ENCODE data around the gene STARD10.
"Not testable (repeated sequence)": the region's sequence is repeated elsewhere in the genome, so short reads cannot be mapped to it uniquely, and the experiment has no call there.

The STARD10 gene

GRCh38 chr11:72793425-72794367 lies at the start of gene STARD10:
TSS of gene STARD10 (minus strand) at chr11:72794047. CDS start at chr11:72781181, 12,866 bp downstream.
- DNase-seq = peak; percentile 95

GRCh38 chr11:72842653-72843330 lies 48.9 kb upstream of the STARD10 start:
- no peak for DNase-seq

GRCh38 chr11:72842126-72842525 lies 48.3 kb upstream of the STARD10 start:
- no peak for DNase-seq

- DNase-seq = no peak
Measured at GRCh38 chr11:72841397-72841796, 47.5 kb upstream of the STARD10 start.

GRCh38 chr11:72840780-72841179 lies 46.9 kb upstream of the STARD10 start:
- no peak for DNase-seq

GRCh38 chr11:72838691-72839305 lies 45.0 kb upstream of the STARD10 start:
- DNase-seq = no peak

- DNase-seq = no peak
Measured at GRCh38 chr11:72836111-72836510, 42.3 kb upstream of the STARD10 start.

- DNase-seq = no peak
Measured at GRCh38 chr11:72834905-72835304, 41.1 kb upstream of the STARD10 start.

- DNase-seq = no peak
Measured at GRCh38 chr11:72833811-72834493, 40.1 kb upstream of the STARD10 start.

GRCh38 chr11:72833083-72833733 lies 39.4 kb upstream of the STARD10 start:
- DNase-seq = no peak

GRCh38 chr11:72832301-72833082 lies 38.6 kb upstream of the STARD10 start:
- DNase-seq = no peak

- DNase-seq = peak; percentile 76
Measured at GRCh38 chr11:72831521-72832300, 37.9 kb upstream of the STARD10 start.

- no peak for DNase-seq
Measured at GRCh38 chr11:72829884-72830533, 36.2 kb upstream of the STARD10 start.

- no peak for DNase-seq
Measured at GRCh38 chr11:72829178-72829577, 35.3 kb upstream of the STARD10 start.

- no peak for DNase-seq
Measured at GRCh38 chr11:72828692-72829101, 34.9 kb upstream of the STARD10 start.

GRCh38 chr11:72828081-72828567 lies 34.3 kb upstream of the STARD10 start:
- DNase-seq = no peak

GRCh38 chr11:72827656-72828055 lies 33.8 kb upstream of the STARD10 start:
- DNase-seq = not testable (repeated sequence)

GRCh38 chr11:72826942-72827480 lies 33.2 kb upstream of the STARD10 start:
- DNase-seq = no peak

GRCh38 chr11:72826191-72826941 lies 32.5 kb upstream of the STARD10 start:
- DNase-seq = no peak
